CD4-positive, alpha-beta T cell treated with Interleukin-17A for 1 hour (primary cell): ENCODE results near the gene CAMK2D.

Source experiments
- DNase-seq: peaks from one replicate; pipeline ENCODE4 v3.0.0-alpha.2; 2020

CAMK2D gene

GRCh38 chr4:113410686-113411085 lies 350.9 kb downstream of the CAMK2D start:
- no peak for DNase-seq

GRCh38 chr4:113409181-113409580 lies 352.4 kb downstream of the CAMK2D start:
- no peak for DNase-seq

GRCh38 chr4:113407409-113407808 lies 354.1 kb downstream of the CAMK2D start:
- no peak for DNase-seq

GRCh38 chr4:113406723-113407016 lies 354.9 kb downstream of the CAMK2D start:
- no peak for DNase-seq

GRCh38 chr4:113405874-113406722 lies 355.4 kb downstream of the CAMK2D start:
- no peak for DNase-seq

- DNase-seq = no peak
Observed at GRCh38 chr4:113404841-113405240, 356.7 kb downstream of the CAMK2D start.

- no peak for DNase-seq
Observed at GRCh38 chr4:113404167-113404571, 357.4 kb downstream of the CAMK2D start.
